ENCODE data around the gene MGMT.

The MGMT gene

GRCh38 chr10:129522041-129522585 lies 55.1 kb downstream of the MGMT start:
- no peak for DNase-seq

GRCh38 chr10:129523031-129523722 lies 56.1 kb downstream of the MGMT start:
- DNase-seq, result no peak

GRCh38 chr10:129523723-129524316 lies 56.8 kb downstream of the MGMT start:
- DNase-seq, result no peak

- DNase-seq, result no peak
Measured at GRCh38 chr10:129524936-129525335, 57.9 kb downstream of the MGMT start.

GRCh38 chr10:129525401-129525801 lies 58.4 kb downstream of the MGMT start:
- no peak for DNase-seq

- no peak for DNase-seq
Measured at GRCh38 chr10:129526943-129527342, 59.9 kb downstream of the MGMT start.

- DNase-seq, result no peak
Measured at GRCh38 chr10:129528376-129528978, 61.4 kb downstream of the MGMT start.

GRCh38 chr10:129530581-129530980 lies 63.5 kb downstream of the MGMT start:
- DNase-seq, result no peak

GRCh38 chr10:129531195-129531968 lies 64.3 kb downstream of the MGMT start:
- no peak for DNase-seq

GRCh38 chr10:129531969-129532660 lies 65.1 kb downstream of the MGMT start:
- DNase-seq, result no peak

GRCh38 chr10:129532838-129533237 lies 65.8 kb downstream of the MGMT start:
- no peak for DNase-seq

- no peak for DNase-seq
Measured at GRCh38 chr10:129533281-129533680, 66.2 kb downstream of the MGMT start.

- DNase-seq, result no peak
Measured at GRCh38 chr10:129534826-129535225, 67.8 kb downstream of the MGMT start.

- DNase-seq, result no peak
Measured at GRCh38 chr10:129536336-129536735, 69.3 kb downstream of the MGMT start.

GRCh38 chr10:129537151-129537550 lies 70.1 kb downstream of the MGMT start:
- DNase-seq, result no peak

- no peak for DNase-seq
Measured at GRCh38 chr10:129538236-129538635, 71.2 kb downstream of the MGMT start.

- no peak for DNase-seq
Measured at GRCh38 chr10:129541200-129541599, 74.2 kb downstream of the MGMT start.

- DNase-seq, result no peak
Measured at GRCh38 chr10:129541748-129542487, 74.9 kb downstream of the MGMT start.

GRCh38 chr10:129542589-129542988 lies 75.5 kb downstream of the MGMT start:
- DNase-seq, result no peak

GRCh38 chr10:129544205-129545202 lies 77.5 kb downstream of the MGMT start:
- DNase-seq, result no peak

GRCh38 chr10:129545261-129545660 lies 78.2 kb downstream of the MGMT start:
- no peak for DNase-seq

All from stimulated activated CD4-positive, alpha-beta T cell treated with anti-CD3 and anti-CD28 coated beads, Interleukin-15, amount 100 ng/mL, for 24 hours (primary cell).